DOHH2 (cell line): ENCODE data around the gene OCA2.

Source experiments
- H3F3A ChIP-seq: fragments of 200-600 bp; sonication (generic), shearing (Covaris generic); 2 replicates; pipeline ENCODE4 v1.6.0; 2016; ENCODE audit warnings: antibody characterized with exemption, mild to moderate bottlenecking; ENCODE audit not compliant: control insufficient read depth, insufficient read depth
- H3K27ac ChIP-seq: fragments of 200-600 bp; sonication (generic); 2 replicates; pipeline ENCODE4 v1.5.1; 2014; ENCODE audit warnings: low read depth, mild to moderate bottlenecking, low read length, moderate library complexity
- H3K27me3 ChIP-seq: fragments of 200-600 bp; sonication (generic); 2 replicates; pipeline ENCODE4 v1.6.1; 2014; ENCODE audit warnings: mild to moderate bottlenecking, low read length, mixed read lengths; ENCODE audit not compliant: control insufficient read depth
- H3K36me3 ChIP-seq: fragments of 200-600 bp; sonication (generic); 2 replicates; pipeline ENCODE4 v1.6.1; 2014; ENCODE audit warnings: mild to moderate bottlenecking, low read length, moderate library complexity, mixed read lengths; ENCODE audit not compliant: control insufficient read depth
- H3K4me1 ChIP-seq: fragments of 200-600 bp; sonication (generic); 2 replicates; pipeline ENCODE4 v1.6.1; 2014; ENCODE audit warnings: mild to moderate bottlenecking, low read length, mixed read lengths; ENCODE audit not compliant: control insufficient read depth
- H3K4me2 ChIP-seq: fragments of 200-600 bp; sonication (generic); 2 replicates; pipeline ENCODE4 v1.6.0; 2014; ENCODE audit warnings: mild to moderate bottlenecking, low read length, moderate library complexity
- H3K4me3 ChIP-seq: fragments of 200-600 bp; sonication (generic); 2 replicates; pipeline ENCODE4 v1.5.1; 2014; ENCODE audit warnings: mild to moderate bottlenecking, low read length, mixed read lengths
- H3K79me2 ChIP-seq: fragments of 200-600 bp; sonication (generic); 2 replicates; pipeline ENCODE4 v1.6.1; 2014; ENCODE audit warnings: mild to moderate bottlenecking, low read length, mixed read lengths; ENCODE audit not compliant: control insufficient read depth
- H3K9me2 ChIP-seq: fragments of 200-600 bp; sonication (generic); replicated peaks from 2 replicates; pipeline ENCODE4 v1.6.1; 2014; ENCODE audit warnings: mild to moderate bottlenecking, low read length, mixed read lengths; ENCODE audit not compliant: control insufficient read depth
- H3K9me3 ChIP-seq: fragments of 200-600 bp; sonication (generic); 2 replicates; pipeline ENCODE4 v1.6.1; 2014; ENCODE audit warnings: antibody characterized with exemption, low read length, mixed read lengths; ENCODE audit not compliant: control insufficient read depth, insufficient read depth
- H4K20me1 ChIP-seq: fragments of 200-600 bp; sonication (generic); 2 replicates; pipeline ENCODE4 v1.6.0; 2014; ENCODE audit warnings: low read depth, mild to moderate bottlenecking, antibody characterized with exemption, low read length, moderate library complexity; ENCODE audit not compliant: control insufficient read depth, insufficient read depth
- EZH2phosphoT487 ChIP-seq: fragments of 200-600 bp; sonication (generic); IDR thresholded peaks from 2 replicates; pipeline ENCODE4 v1.6.1; 2017; ENCODE audit warnings: borderline replicate concordance, mild to moderate bottlenecking, antibody characterized with exemption, low read length, moderate library complexity, mixed read lengths
- TF ChIP-seq, protein P1 (sequence below): fragments of 200-600 bp; sonication (generic); IDR thresholded peaks from one replicate; pipeline ENCODE4 v1.5.1; 2014; ENCODE audit warnings: antibody characterized with exemption, mild to moderate bottlenecking, low read depth, low read length; ENCODE audit not compliant: poor library complexity, severe bottlenecking

OCA2 gene

DNA sequence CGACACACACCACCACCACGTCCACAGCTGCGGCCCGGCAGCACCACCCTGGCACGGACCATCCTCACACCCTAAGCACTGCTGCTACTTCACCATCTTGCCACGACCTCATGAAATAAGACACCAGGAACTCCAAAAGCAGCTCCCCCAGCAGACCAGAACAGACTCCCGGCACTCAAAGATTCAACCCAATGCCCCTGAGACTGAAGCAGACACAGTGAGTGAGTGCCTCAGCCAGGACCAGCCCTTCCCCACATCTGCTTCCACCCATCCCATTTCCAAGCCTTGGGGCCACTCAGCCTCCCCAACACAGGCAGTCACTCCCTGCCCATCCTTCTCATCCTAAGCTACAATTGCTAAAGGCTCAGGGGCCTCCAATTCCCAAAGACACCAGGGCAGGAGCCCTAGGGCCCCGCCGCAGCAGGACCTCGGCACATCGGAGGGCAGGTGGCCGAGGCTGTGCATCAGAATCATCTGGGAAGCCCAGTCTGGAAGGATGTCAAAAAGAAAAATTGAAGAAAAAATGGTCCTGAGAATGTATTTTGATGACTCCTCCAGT lies 18.4 kb upstream of the OCA2 start:
- Histone ChIP-seq H3K4me1 (no peaks in the 10 kb centered on the region), H3K36me3 (peaks cover 73% of the 10 kb centered on the region), H3K27me3 (no peaks in the 10 kb centered on the region), H3K4me2 (no peak overlapping the region), H3F3A (no peaks in the 10 kb centered on the region), H3K9me2 (no peaks in the 10 kb centered on the region), H3K9me3 (no peaks in the 10 kb centered on the region), H3K79me2 (no peaks in the 10 kb centered on the region), H3K27ac (no peak overlapping the region), H4K20me1 (no peaks in the 10 kb centered on the region), H3K4me3 (no peak overlapping the region)
- TF ChIP-seq EZH2phosphoT487: no peak
- TF ChIP-seq, protein P1, sequence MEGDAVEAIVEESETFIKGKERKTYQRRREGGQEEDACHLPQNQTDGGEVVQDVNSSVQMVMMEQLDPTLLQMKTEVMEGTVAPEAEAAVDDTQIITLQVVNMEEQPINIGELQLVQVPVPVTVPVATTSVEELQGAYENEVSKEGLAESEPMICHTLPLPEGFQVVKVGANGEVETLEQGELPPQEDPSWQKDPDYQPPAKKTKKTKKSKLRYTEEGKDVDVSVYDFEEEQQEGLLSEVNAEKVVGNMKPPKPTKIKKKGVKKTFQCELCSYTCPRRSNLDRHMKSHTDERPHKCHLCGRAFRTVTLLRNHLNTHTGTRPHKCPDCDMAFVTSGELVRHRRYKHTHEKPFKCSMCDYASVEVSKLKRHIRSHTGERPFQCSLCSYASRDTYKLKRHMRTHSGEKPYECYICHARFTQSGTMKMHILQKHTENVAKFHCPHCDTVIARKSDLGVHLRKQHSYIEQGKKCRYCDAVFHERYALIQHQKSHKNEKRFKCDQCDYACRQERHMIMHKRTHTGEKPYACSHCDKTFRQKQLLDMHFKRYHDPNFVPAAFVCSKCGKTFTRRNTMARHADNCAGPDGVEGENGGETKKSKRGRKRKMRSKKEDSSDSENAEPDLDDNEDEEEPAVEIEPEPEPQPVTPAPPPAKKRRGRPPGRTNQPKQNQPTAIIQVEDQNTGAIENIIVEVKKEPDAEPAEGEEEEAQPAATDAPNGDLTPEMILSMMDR: no peak

DNA sequence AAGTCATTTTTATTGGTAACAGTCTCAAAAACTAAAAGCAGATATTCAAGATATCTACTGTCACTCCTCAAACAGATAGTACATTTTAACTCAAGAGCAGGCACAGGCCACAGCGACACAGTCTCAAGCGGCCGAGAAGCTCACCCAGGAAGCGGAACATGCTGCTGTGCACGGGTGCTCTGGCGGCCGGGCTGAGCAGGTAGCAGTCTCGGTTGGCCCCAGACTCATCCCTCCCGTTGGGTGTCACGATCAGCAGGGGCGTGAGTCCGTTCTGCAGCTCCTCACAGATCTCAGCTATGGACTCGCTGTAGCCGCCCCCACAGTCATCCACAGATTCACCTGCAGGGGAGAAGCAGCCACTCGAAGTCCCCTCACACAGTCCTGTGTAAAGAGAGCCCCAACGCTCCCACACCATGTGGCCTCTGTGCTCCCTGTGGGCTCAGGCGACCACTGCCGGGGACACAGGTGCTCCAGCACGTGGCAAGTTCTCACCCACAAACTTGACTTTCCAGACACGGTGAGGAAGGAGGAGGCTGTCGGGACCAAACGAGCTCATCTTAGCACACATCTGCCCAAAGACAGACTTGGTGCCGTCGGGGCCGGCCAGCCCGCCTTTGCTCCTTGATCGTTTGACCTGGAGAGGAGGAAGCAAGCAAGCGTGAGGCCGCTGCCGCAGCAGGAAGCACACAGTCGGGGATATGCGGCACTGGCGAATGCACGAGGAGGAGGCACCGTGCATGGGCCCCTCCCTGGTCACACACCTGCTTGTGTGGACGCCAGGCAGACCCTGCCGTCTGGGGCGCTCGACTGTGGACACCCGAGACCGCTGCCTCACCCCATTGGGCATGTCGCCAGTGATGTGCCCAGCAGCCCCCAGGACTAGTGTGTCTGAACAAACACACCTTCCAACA lies 17.7 kb upstream of the OCA2 start:
- no peaks in the 10 kb centered on the region for H3K9me3 ChIP-seq
- H3K36me3 ChIP-seq: peaks cover 78% of the 10 kb centered on the region
- no peaks in the 10 kb centered on the region for H3F3A ChIP-seq
- H3K79me2 ChIP-seq: no peaks in the 10 kb centered on the region
- no peak for TF ChIP-seq EZH2phosphoT487
- TF ChIP-seq, protein P1: no peak
- no peaks in the 10 kb centered on the region for H4K20me1 ChIP-seq
- H3K9me2 ChIP-seq: no peaks in the 10 kb centered on the region
- no peaks in the 10 kb centered on the region for H3K4me1 ChIP-seq
- H3K27ac ChIP-seq: no peak overlapping the region
- no peak overlapping the region for H3K4me3 ChIP-seq
- no peak overlapping the region for H3K4me2 ChIP-seq
- H3K27me3 ChIP-seq: no peaks in the 10 kb centered on the region

DNA sequence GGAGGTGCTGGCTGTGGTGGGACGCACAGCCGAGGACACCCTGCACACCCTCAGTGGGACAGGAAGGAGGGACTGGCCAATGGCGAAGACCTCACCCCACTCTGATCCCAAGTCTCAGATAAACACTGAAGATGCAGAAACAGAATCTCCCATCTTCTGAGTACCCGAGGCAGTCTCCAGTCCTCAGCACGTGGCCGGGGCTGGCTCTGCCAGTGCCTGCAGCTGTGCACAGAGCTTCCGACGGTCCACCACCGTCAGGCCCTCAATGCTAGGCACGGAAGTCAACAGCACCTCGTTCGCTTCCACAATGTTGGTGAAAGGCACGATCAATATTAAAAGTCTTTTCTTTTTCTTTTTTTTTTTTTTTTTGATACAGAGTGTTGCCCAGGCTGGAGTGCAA lies 16.8 kb upstream of the OCA2 start:
- no peak overlapping the region for H3K4me3 ChIP-seq
- H3K4me1 ChIP-seq: no peaks in the 10 kb centered on the region
- TF ChIP-seq, protein P1: no peak
- no peak for TF ChIP-seq EZH2phosphoT487
- H3K9me2 ChIP-seq: no peaks in the 10 kb centered on the region
- peaks cover 76% of the 10 kb centered on the region for H3K36me3 ChIP-seq
- H3K27me3 ChIP-seq: no peaks in the 10 kb centered on the region
- H3K4me2 ChIP-seq: no peak overlapping the region
- no peaks in the 10 kb centered on the region for H3K79me2 ChIP-seq
- H3K9me3 ChIP-seq: no peaks in the 10 kb centered on the region
- no peaks in the 10 kb centered on the region for H3F3A ChIP-seq
- H4K20me1 ChIP-seq: no peaks in the 10 kb centered on the region
- H3K27ac ChIP-seq: no peak overlapping the region
